ENCODE data around the gene DPYSL5. TPM values are rescaled to one million over a fixed set of nuclear protein-coding genes. Genes with fewer than 3 reads are reported as not detected.

The DPYSL5 gene, protein sequence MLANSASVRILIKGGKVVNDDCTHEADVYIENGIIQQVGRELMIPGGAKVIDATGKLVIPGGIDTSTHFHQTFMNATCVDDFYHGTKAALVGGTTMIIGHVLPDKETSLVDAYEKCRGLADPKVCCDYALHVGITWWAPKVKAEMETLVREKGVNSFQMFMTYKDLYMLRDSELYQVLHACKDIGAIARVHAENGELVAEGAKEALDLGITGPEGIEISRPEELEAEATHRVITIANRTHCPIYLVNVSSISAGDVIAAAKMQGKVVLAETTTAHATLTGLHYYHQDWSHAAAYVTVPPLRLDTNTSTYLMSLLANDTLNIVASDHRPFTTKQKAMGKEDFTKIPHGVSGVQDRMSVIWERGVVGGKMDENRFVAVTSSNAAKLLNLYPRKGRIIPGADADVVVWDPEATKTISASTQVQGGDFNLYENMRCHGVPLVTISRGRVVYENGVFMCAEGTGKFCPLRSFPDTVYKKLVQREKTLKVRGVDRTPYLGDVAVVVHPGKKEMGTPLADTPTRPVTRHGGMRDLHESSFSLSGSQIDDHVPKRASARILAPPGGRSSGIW
- total RNA-seq (not detected), polyA plus RNA-seq (ENCODE audit: insufficient read depth, low read depth, low replicate concordance) (not detected)
- long read RNA-seq, donor 1, full-length matches to known transcripts: 1 of 1 reads
- long read RNA-seq, donor 1, partial matches to known transcripts: 0 of 1 reads
- long read RNA-seq, donor 1, other reads (novel, unspliced or antisense): 0 of 1 reads
- long read RNA-seq, donor 2: 0 reads
- long read RNA-seq, donor 3, full-length matches to known transcripts: 1 of 1 reads
- long read RNA-seq, donor 3, partial matches to known transcripts: 0 of 1 reads
- long read RNA-seq, donor 3, other reads (novel, unspliced or antisense): 0 of 1 reads
- long read RNA-seq, donor 4, full-length matches to known transcripts: 1 of 1 reads
- long read RNA-seq, donor 4, partial matches to known transcripts: 0 of 1 reads
- long read RNA-seq, donor 4, other reads (novel, unspliced or antisense): 0 of 1 reads
- long read RNA-seq, donor 5: 0 reads
- long read RNA-seq, donor 6: 0 reads
- long read RNA-seq, donor 7: 0 reads
- long read RNA-seq, donor 8, full-length matches to known transcripts: 1 of 1 reads
- long read RNA-seq, donor 8, partial matches to known transcripts: 0 of 1 reads
- long read RNA-seq, donor 8, other reads (novel, unspliced or antisense): 0 of 1 reads
- long read RNA-seq, donor 9, full-length matches to known transcripts: 1 of 1 reads
- long read RNA-seq, donor 9, partial matches to known transcripts: 0 of 1 reads
- long read RNA-seq, donor 9, other reads (novel, unspliced or antisense): 0 of 1 reads
- long read RNA-seq, donor 10: 0 reads

DNA sequence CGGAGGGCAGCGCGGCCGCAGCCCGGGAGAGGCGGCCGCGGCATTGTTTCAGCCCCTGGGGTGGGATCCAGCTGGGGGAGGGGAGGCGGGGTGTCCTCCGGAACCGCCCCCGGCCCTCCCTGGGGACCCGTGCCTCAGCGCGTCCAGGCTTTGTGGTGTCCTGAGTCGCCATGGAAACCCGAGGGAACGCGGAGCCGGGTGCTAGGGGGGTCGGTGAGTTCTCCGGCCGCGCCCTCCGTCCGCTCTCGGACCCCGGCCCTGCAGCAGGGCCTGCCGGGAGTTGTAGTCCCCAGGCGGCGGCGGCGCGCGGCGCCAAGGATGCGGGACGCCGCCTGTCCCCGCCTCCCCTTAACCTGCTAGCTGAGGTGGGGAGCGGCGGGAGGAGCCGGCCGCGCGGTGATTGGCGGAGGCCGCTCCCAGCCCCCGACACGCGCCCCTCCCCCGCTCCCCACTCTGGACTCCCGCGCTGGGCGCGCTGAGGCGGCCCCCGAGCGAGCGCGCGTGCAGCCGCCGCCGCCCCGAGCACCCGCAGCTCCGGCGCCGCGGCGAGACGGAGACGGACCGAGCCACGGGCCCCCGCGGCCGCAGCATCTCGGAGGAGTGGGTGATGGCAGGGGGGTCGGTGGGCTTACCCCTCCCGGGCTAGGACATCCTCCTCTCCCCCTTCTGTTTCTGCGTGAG lies at the start of gene DPYSL5:
TSS of gene DPYSL5 (plus strand) at position 478 of the 681 bp plus-strand sequence. CDS start 50,368 bp downstream, outside the sequence.
- intact Hi-C loops (cut with DNase I): loop anchor here (10.0 kb wide), 1 partner anchor 97 kb away; no protein-coding TSS in a partner anchor
- DNase-seq: peak; percentile 72 to 89 (median 78)

GRCh38 chr2:26801328-26801727 lies 46.6 kb upstream of the DPYSL5 start:
- no peak overlapping the region for H3K9ac ChIP-seq (ENCODE audit: low read length in 3 of 3)
- no peak overlapping the region for H3K27ac ChIP-seq (ENCODE audit: low read depth in 2 of 2, low read length in 2 of 2)
- intact Hi-C loops (cut with DNase I): no loop called here
- H3K4me3 ChIP-seq (ENCODE audit: low read length in 3 of 3): no peak overlapping the region
- H3K4me1 ChIP-seq (ENCODE audit: control insufficient read depth in 2 of 3, insufficient read depth in 2 of 3, low read depth in 1 of 3, low read length in 3 of 3): no peaks in the 10 kb centered on the region
- H3K36me3 ChIP-seq (ENCODE audit: control insufficient read depth in 2 of 3, insufficient read depth in 3 of 3, low read length in 3 of 3): no peaks in the 10 kb centered on the region
- DNase-seq: no peak
- no peak for FAIRE-seq
- H3K27me3 ChIP-seq (ENCODE audit: control insufficient read depth, insufficient read depth, low read length): no peaks in the 10 kb centered on the region
- no peaks in the 10 kb centered on the region for H3K9me3 ChIP-seq (ENCODE audit: control insufficient read depth in 2 of 3, insufficient read depth in 1 of 3, low read length in 3 of 3)
- TF ChIP-seq CTCF (IDR thresholded peaks at IDR 0.05; ENCODE audit: borderline replicate concordance, extremely low read depth, insufficient read depth): no peak

More for the DNA sequence above, at the start of gene DPYSL5:
- no peak for FAIRE-seq
- H3K9ac ChIP-seq (ENCODE audit: low read length in 3 of 3): no peak within 1 kb of the TSS
- H3K4me1 ChIP-seq (ENCODE audit: control insufficient read depth in 2 of 3, insufficient read depth in 2 of 3, low read depth in 1 of 3, low read length in 3 of 3): peaks cover 0 to 6% (median 0%) of the 10 kb centered on the region in 3 donors
- H3K27ac ChIP-seq (ENCODE audit: low read depth in 2 of 2, low read length in 2 of 2): no peak within 1 kb of the TSS
- H3K36me3 ChIP-seq (ENCODE audit: control insufficient read depth in 2 of 3, insufficient read depth in 3 of 3, low read length in 3 of 3): no peaks in the 10 kb centered on the region
- no peak for TF ChIP-seq CTCF (IDR thresholded peaks at IDR 0.05; ENCODE audit: borderline replicate concordance, extremely low read depth, insufficient read depth)
- H3K9me3 ChIP-seq (ENCODE audit: control insufficient read depth in 2 of 3, insufficient read depth in 1 of 3, low read length in 3 of 3): no peaks in the 10 kb centered on the region
- H3K4me3 ChIP-seq (ENCODE audit: low read length in 3 of 3): no peak within 1 kb of the TSS
- peaks cover 25% of the 10 kb centered on the region for H3K27me3 ChIP-seq (ENCODE audit: control insufficient read depth, insufficient read depth, low read length)

DNA sequence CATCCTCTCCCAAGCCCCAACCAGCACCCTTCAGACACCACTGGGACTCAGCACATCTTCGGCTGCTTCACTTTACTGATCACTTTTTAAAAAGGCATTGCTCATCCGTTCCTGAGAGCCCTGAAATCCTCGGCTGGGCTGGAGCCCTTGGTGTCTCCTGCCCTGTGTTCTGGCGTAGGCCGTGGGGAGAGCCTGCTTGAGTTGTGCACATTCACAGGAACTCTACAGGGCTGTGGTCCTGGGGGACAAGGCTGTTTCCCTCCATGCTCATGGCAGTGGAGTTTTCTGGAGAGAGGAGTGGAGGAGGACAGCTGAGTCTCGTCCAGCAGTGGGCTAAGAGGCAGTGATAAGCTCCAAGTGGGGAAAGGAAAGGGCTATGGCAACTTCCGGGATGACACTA lies 46.1 kb upstream of the DPYSL5 start:
- Histone ChIP-seq H3K36me3 (ENCODE audit: control insufficient read depth in 2 of 3, insufficient read depth in 3 of 3, low read length in 3 of 3) (no peaks in the 10 kb centered on the region), H3K27me3 (ENCODE audit: control insufficient read depth, insufficient read depth, low read length) (no peaks in the 10 kb centered on the region), H3K9ac (ENCODE audit: low read length in 3 of 3) (no peak overlapping the region), H3K27ac (ENCODE audit: low read depth in 2 of 2, low read length in 2 of 2) (no peak overlapping the region), H3K4me1 (ENCODE audit: control insufficient read depth in 2 of 3, insufficient read depth in 2 of 3, low read depth in 1 of 3, low read length in 3 of 3) (no peaks in the 10 kb centered on the region), H3K4me3 (ENCODE audit: low read length in 3 of 3) (no peak overlapping the region), H3K9me3 (ENCODE audit: control insufficient read depth in 2 of 3, insufficient read depth in 1 of 3, low read length in 3 of 3) (no peaks in the 10 kb centered on the region)
- FAIRE-seq (no peak), DNase-seq (no peak)
- TF ChIP-seq CTCF (IDR thresholded peaks at IDR 0.05; ENCODE audit: borderline replicate concordance, extremely low read depth, insufficient read depth): no peak
- intact Hi-C loops (cut with DNase I): no loop called here

Measured in kidney (tissue), 22 donors.